B cell (primary cell): Measurements from ENCODE around the gene CSMD2. TPM values are rescaled to one million over a fixed set of nuclear protein-coding genes. Genes with fewer than 3 reads are reported as not detected.
"Not testable (repeated sequence)": the region's sequence is repeated elsewhere in the genome, so short reads cannot be mapped to it uniquely, and the experiment has no call there.

Source experiments
- ATAC-seq: fragments of 200-7000 bp; cut with Tn5 transposase; one replicate; pipeline ENCODE4 v1.10.0; 2021; ENCODE audit warnings: low read depth, mild to moderate bottlenecking, moderate number of reproducible peaks, moderate library complexity
- CTCF ChIA-PET: fragments of 350-600 bp; sonication (Branson Sonifier 250); formaldehyde crosslinking; loops from one replicate; lab custom pipeline; 2021; ENCODE audit warnings: antibody characterized with exemption, inconsistent platforms; lab: Charles Lee
- POLR2A ChIA-PET: fragments of 350-600 bp; sonication (Branson Sonifier 250); formaldehyde crosslinking; loops from one replicate; lab custom pipeline; 2021; ENCODE audit warnings: antibody characterized with exemption; lab: Charles Lee
- DNase-seq: peaks from one replicate; pipeline ENCODE4 v3.0.0; 2013
- H2AFZ ChIP-seq: 2 replicates; pipeline ENCODE4 v1.6.1; 2012; ENCODE audit warnings: mild to moderate bottlenecking, low read depth, low read length; ENCODE audit not compliant: insufficient read depth, poor library complexity, severe bottlenecking
- H3K27ac ChIP-seq, 2 donors: 1 replicate in 1 of 2; 2 replicates in 1 of 2; pipeline ENCODE4 v1.5.1; 2012 to 2013; ENCODE audit warnings: low read length in 2 of 2, mild to moderate bottlenecking in 2 of 2, moderate library complexity in 1 of 2
- H3K27me3 ChIP-seq, 4 experiments: fragments of 200-600 bp in 1 of 4; sonication (generic) in 1 of 4; replicated peaks in 1 of 4; 1 replicate in 2 of 4; 2 replicates in 2 of 4; pipeline versions ENCODE4 v1.6.1 to v1.7.0; 2013 to 2016; ENCODE audit warnings: low read length in 3 of 4, mild to moderate bottlenecking in 2 of 4, mixed read lengths in 1 of 4, moderate library complexity in 1 of 4; ENCODE audit not compliant: insufficient read depth in 4 of 4, control insufficient read depth in 3 of 4; ENCODE audit errors: control extremely low read depth in 1 of 4
- H3K36me3 ChIP-seq, 2 experiments: replicated peaks in 1 of 2; 1 replicate in 1 of 2; 2 replicates in 1 of 2; pipeline versions ENCODE4 v1.6.1 to v1.7.1; 2013; ENCODE audit warnings: low read length in 1 of 2; ENCODE audit not compliant: insufficient read depth in 2 of 2, control insufficient read depth in 1 of 2; ENCODE audit errors: control extremely low read depth in 1 of 2, extremely low read depth in 1 of 2
- H3K4me1 ChIP-seq, 2 donors: fragments of 200-600 bp in 1 of 2; sonication (generic) in 1 of 2; 1 replicate in 1 of 2; 2 replicates in 1 of 2; pipeline versions ENCODE4 v1.5.1 to v1.6.1; 2013 to 2017; ENCODE audit warnings: low read length in 2 of 2; ENCODE audit not compliant: control insufficient read depth in 2 of 2, insufficient read depth in 2 of 2
- H3K4me2 ChIP-seq: replicated peaks from 2 replicates; pipeline ENCODE3; 2012; ENCODE audit warnings: mild to moderate bottlenecking, low read depth, low read length; ENCODE audit not compliant: poor library complexity, severe bottlenecking
- H3K4me3 ChIP-seq, 5 experiments: fragments of 200-600 bp in 1 of 5; sonication (generic) in 1 of 5; 1 replicate in 3 of 5; 2 replicates in 2 of 5; pipeline versions ENCODE4 v1.5.1 to v1.7.0; 2011 to 2016; ENCODE audit warnings: low read length in 4 of 5, mild to moderate bottlenecking in 4 of 5, low read depth in 2 of 5, control low read depth in 1 of 5, moderate library complexity in 1 of 5; ENCODE audit not compliant: insufficient read depth in 1 of 5; ENCODE audit errors: control extremely low read depth in 1 of 5, extremely low read depth in 1 of 5
- H3K79me2 ChIP-seq: fragments of 200-600 bp; sonication (generic); one replicate; pipeline ENCODE4 v1.6.0; 2016; ENCODE audit warnings: low read length; ENCODE audit not compliant: control insufficient read depth, insufficient read depth
- H3K9ac ChIP-seq: fragments of 200-600 bp; sonication (generic); 2 replicates; pipeline ENCODE4 v1.6.1; 2017; ENCODE audit warnings: mild to moderate bottlenecking, low read length, moderate library complexity
- H3K9me3 ChIP-seq, 3 donors: one replicate each; pipeline versions ENCODE4 v1.6.1 to v1.7.1; 2013; ENCODE audit warnings: low read length in 2 of 3; ENCODE audit not compliant: control insufficient read depth in 2 of 3, insufficient read depth in 1 of 3; ENCODE audit errors: control extremely low read depth in 1 of 3
- H4K20me1 ChIP-seq: 2 replicates; pipeline ENCODE4 v1.6.0; 2012; ENCODE audit warnings: mild to moderate bottlenecking, low read length; ENCODE audit not compliant: insufficient read depth, control insufficient read depth, poor library complexity, severe bottlenecking
- H3K27ac Mint-ChIP-seq: one replicate; pipeline ENCODE4 v1.8.0; 2021; ENCODE audit warnings: mixed read lengths
- H3K27me3 Mint-ChIP-seq: one replicate; pipeline ENCODE4 v1.8.0; 2021; ENCODE audit warnings: mixed read lengths
- H3K4me1 Mint-ChIP-seq: one replicate; pipeline ENCODE4 v1.8.0; 2021; ENCODE audit warnings: mixed read lengths
- H3K4me3 Mint-ChIP-seq: one replicate; pipeline ENCODE4 v1.8.0; 2021; ENCODE audit warnings: mixed read lengths
- H3K9me3 Mint-ChIP-seq: one replicate; pipeline ENCODE4 v1.8.0; 2022; ENCODE audit warnings: mixed read lengths; ENCODE audit not compliant: insufficient read depth
- EZH2 ChIP-seq: IDR thresholded peaks from 2 replicates; pipeline ENCODE4 v1.6.1; 2012; ENCODE audit warnings: borderline replicate concordance, low read depth, mild to moderate bottlenecking, moderate library complexity, low read length; ENCODE audit not compliant: insufficient read depth, poor library complexity, severe bottlenecking
- WGBS: methylation state at CpG from one replicate; pipeline ENCODE4 v1.1.5; 2013; ENCODE audit warnings: missing lambda C conversion rate; ENCODE audit not compliant: insufficient coverage; 5-methylcytosine and 5-hydroxymethylcytosine counted together
- intact Hi-C: fragments of 100-400 bp; cut with micrococcal nuclease; formaldehyde crosslinking; loops from one replicate; pipeline ENCODE4 v1.10.0; 2022
- polyA plus RNA-seq: library from polyadenylated mRNA; depleted of rRNA; stranded (reverse); fragments of >200 nt; gene quantifications from 2 replicates; pipeline ENCODE4 v1.2.3, GENCODE V29; 2012
- total RNA-seq, 2 donors: library from RNA; stranded (reverse); fragments of 120-200 nt in 1 of 2; gene quantifications; 1 replicate in 1 of 2; 2 replicates in 1 of 2; pipeline versions ENCODE4 v1.2.3 to v1.2.4, GENCODE V29; 2013 to 2022
- TF ChIP-seq, protein P1 (sequence below): fragments of 200-600 bp; IDR thresholded peaks from one replicate; pipeline ENCODE4 v1.8.0; 2022; ENCODE audit warnings: antibody characterized with exemption, mild to moderate bottlenecking

The CSMD2 gene
- total and polyA plus RNA-seq, 2 donors (not counting 1 experiment from before 2014, with no cell fraction given): not detected

DNA sequence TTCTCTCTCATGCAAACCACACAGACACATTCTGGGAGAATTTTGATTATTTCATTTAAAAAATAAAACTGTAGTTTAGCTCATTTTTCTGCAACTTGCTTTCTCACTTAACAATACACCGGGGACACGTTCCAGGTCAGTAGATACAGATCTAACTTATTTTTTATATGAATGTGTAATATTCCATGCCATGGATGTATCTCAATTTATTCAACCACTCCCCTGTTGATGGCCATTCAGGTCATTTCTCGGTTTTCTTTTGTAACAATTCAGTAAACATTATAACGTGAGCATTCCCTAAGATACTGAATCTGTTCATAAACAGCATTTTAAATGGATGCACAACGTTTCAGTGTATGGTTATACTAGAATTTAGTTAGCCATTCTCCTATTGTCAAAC is 64.7 kb downstream of the CSMD2 start:
- WGBS: no CpG with 5 or more reads among the region's 5 CpGs
- Histone ChIP-seq H3K27me3 (peaks cover 0 to 2% (median 0%) of the 10 kb centered on the region in 4 experiments), H4K20me1 (no peaks in the 10 kb centered on the region), H2AFZ (no peak overlapping the region), H3K9me3 (no peaks in the 10 kb centered on the region), H3K4me1 (no peaks in the 10 kb centered on the region), H3K79me2 (no peaks in the 10 kb centered on the region), H3K4me3 (no peak overlapping the region), H3K9ac (no peak overlapping the region), H3K4me2 (no peak overlapping the region), H3K36me3 (no peaks in the 10 kb centered on the region), H3K27ac (no peak overlapping the region)
- H3K27me3 Mint-ChIP-seq: peaks cover 4% of the 10 kb centered on the region
- H3K27ac Mint-ChIP-seq: no peak overlapping the region
- TF ChIP-seq, protein P1, sequence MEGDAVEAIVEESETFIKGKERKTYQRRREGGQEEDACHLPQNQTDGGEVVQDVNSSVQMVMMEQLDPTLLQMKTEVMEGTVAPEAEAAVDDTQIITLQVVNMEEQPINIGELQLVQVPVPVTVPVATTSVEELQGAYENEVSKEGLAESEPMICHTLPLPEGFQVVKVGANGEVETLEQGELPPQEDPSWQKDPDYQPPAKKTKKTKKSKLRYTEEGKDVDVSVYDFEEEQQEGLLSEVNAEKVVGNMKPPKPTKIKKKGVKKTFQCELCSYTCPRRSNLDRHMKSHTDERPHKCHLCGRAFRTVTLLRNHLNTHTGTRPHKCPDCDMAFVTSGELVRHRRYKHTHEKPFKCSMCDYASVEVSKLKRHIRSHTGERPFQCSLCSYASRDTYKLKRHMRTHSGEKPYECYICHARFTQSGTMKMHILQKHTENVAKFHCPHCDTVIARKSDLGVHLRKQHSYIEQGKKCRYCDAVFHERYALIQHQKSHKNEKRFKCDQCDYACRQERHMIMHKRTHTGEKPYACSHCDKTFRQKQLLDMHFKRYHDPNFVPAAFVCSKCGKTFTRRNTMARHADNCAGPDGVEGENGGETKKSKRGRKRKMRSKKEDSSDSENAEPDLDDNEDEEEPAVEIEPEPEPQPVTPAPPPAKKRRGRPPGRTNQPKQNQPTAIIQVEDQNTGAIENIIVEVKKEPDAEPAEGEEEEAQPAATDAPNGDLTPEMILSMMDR: no peak
- TF ChIP-seq EZH2: no peak
- ATAC-seq (no peak), DNase-seq (no peak)
- intact Hi-C loops: no loop called here
- H3K4me3 Mint-ChIP-seq: no peak overlapping the region
- no peaks in the 10 kb centered on the region for H3K4me1 Mint-ChIP-seq
- CTCF ChIA-PET: interaction anchor here (1.2 kb wide), 1 partner anchor 12 kb away, joined by 4 read pairs; no protein-coding TSS in a partner anchor
- H3K9me3 Mint-ChIP-seq: no peaks in the 10 kb centered on the region
- POLR2A ChIA-PET: no interaction called here

DNA sequence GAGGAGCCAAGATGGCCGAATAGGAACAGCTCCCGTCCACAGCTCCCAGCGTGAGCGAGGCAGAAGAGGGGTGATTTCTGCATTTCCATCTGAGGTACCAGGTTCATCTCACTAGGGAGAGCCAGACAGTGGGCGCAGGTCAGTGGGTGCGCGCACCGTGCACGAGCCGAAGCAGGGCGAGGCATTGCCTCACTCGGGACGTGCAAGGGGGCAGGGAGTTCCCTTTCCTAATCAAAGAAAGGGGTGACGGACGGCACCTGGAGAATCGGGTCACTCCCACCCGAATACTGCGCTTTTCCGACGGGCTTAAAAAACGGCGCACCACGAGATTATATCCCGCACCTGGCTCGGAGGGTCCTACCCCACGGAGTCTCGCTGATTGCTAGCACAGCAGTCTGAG is 72.6 kb downstream of the CSMD2 start:
- POLR2A ChIA-PET, ATAC-seq, H3K9me3 Mint-ChIP-seq: not testable (repeated sequence)

More for the DNA sequence above, 72.6 kb downstream of the CSMD2 start:
- H3K27me3 ChIP-seq, DNase-seq, H3K4me3 Mint-ChIP-seq, H3K27ac Mint-ChIP-seq, H3K79me2 ChIP-seq, H3K4me3 ChIP-seq, H3K9ac ChIP-seq, H3K4me1 ChIP-seq, H3K27me3 Mint-ChIP-seq, H3K9me3 ChIP-seq, H3K4me1 Mint-ChIP-seq, intact Hi-C loops, H4K20me1 ChIP-seq, H2AFZ ChIP-seq, H3K36me3 ChIP-seq, H3K4me2 ChIP-seq, H3K27ac ChIP-seq, CTCF ChIA-PET: not testable (repeated sequence)
- 97% methylated on average over 5 of the region's 27 CpGs for WGBS
